ENCODE data around the gene LIN9. TPM values are rescaled to one million over a fixed set of nuclear protein-coding genes. Genes with fewer than 3 reads are reported as not detected.

Gene LIN9
- total RNA-seq, 6 donors from 2014 or later = 1.00 to 6.2 (median 3.7) TPM

DNA sequence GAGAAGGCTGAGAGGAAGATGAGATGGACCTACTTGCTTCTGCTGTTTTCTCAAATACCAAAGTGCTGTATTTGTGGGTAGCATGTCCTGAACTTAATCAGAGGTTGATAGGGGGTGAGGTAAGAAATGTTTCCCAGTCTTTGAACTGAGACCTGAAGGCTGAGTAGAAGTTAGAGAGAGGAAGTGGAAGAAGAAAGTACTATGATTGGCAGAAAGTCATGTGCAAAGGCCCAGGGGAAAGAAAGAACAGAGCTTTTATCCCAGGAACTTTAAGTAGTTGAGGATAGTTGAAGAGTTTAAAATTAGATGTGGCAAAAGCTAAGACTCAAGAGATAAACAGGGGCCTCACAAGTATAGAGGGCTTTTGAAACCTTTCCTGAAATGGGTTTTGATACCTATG lies 15.5 kb upstream of the LIN9 start:
- Histone ChIP-seq H3K27me3 (no peaks in the 10 kb centered on the region), H3K27ac (no peak overlapping the region), H3K4me3 (no peak overlapping the region), H3K9me3 (no peaks in the 10 kb centered on the region), H3K4me1 (no peaks in the 10 kb centered on the region), H3K36me3 (no peaks in the 10 kb centered on the region)
- TF ChIP-seq POLR2A (IDR thresholded peaks at IDR 0.05) = no peak
- TF ChIP-seq EP300 (IDR thresholded peaks at IDR 0.05) = no peak
- TF ChIP-seq, protein P1, sequence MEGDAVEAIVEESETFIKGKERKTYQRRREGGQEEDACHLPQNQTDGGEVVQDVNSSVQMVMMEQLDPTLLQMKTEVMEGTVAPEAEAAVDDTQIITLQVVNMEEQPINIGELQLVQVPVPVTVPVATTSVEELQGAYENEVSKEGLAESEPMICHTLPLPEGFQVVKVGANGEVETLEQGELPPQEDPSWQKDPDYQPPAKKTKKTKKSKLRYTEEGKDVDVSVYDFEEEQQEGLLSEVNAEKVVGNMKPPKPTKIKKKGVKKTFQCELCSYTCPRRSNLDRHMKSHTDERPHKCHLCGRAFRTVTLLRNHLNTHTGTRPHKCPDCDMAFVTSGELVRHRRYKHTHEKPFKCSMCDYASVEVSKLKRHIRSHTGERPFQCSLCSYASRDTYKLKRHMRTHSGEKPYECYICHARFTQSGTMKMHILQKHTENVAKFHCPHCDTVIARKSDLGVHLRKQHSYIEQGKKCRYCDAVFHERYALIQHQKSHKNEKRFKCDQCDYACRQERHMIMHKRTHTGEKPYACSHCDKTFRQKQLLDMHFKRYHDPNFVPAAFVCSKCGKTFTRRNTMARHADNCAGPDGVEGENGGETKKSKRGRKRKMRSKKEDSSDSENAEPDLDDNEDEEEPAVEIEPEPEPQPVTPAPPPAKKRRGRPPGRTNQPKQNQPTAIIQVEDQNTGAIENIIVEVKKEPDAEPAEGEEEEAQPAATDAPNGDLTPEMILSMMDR (IDR thresholded peaks at IDR 0.05) = no peak
- TF ChIP-seq POLR2AphosphoS5 (IDR thresholded peaks at IDR 0.05) = no peak
- ATAC-seq (ENCODE audit: low FRiP score in 2 of 2) (no peak), DNase-seq (no peak)

DNA sequence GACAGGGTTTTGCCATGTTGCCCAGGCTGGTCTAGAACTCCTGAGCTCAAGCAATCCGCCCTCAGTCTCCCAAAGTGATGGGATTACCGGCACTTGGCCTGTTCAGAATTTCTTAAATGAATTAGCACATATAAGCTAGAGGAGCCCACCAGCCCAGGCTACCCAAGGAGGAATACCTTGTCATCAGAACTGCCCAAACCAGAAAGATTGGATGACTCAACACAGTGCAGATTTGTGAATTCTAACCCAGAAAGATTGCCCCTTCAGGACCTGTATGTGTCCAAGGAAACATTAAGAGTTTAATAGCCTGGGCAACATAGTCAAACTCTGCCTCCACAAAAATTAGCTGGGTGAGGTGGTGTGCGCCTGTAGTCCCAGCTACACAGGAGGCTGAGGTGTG lies 14.0 kb upstream of the LIN9 start:
- Histone ChIP-seq H3K9me3 (no peaks in the 10 kb centered on the region), H3K27ac (no peak overlapping the region), H3K4me3 (no peak overlapping the region), H3K27me3 (no peaks in the 10 kb centered on the region), H3K36me3 (no peaks in the 10 kb centered on the region), H3K4me1 (no peaks in the 10 kb centered on the region)
- whole genome bisulfite sequencing, 2 donors = 94 to 97% methylated on average over 3 of the region's 3 CpGs
- ATAC-seq (ENCODE audit: low FRiP score in 2 of 2) = no peak
- no peak for DNase-seq
- TF ChIP-seq, protein P1 (IDR thresholded peaks at IDR 0.05) = no peak
- TF ChIP-seq POLR2AphosphoS5 (IDR thresholded peaks at IDR 0.05) = no peak
- TF ChIP-seq EP300 (IDR thresholded peaks at IDR 0.05) = no peak
- TF ChIP-seq POLR2A (IDR thresholded peaks at IDR 0.05) = no peak

- H3K27ac ChIP-seq = no peak overlapping the region
- DNase-seq (no peak), ATAC-seq (ENCODE audit: low FRiP score in 2 of 2) (no peak)
- no peaks in the 10 kb centered on the region for H3K36me3 ChIP-seq
- H3K4me1 ChIP-seq = no peaks in the 10 kb centered on the region
- no peaks in the 10 kb centered on the region for H3K9me3 ChIP-seq
- 96 to 97% methylated on average over 10 of the region's 10 CpGs for WGBS, 2 donors
- TF ChIP-seq, protein P1 (IDR thresholded peaks at IDR 0.05) = no peak
- no peak for TF ChIP-seq POLR2AphosphoS5 (IDR thresholded peaks at IDR 0.05)
- TF ChIP-seq POLR2A (IDR thresholded peaks at IDR 0.05) = no peak
- no peak for TF ChIP-seq EP300 (IDR thresholded peaks at IDR 0.05)
- H3K27me3 ChIP-seq = no peaks in the 10 kb centered on the region
- H3K4me3 ChIP-seq = no peak overlapping the region
Measured at GRCh38 chr1:226320930-226321329, 12.0 kb upstream of the LIN9 start.

DNA sequence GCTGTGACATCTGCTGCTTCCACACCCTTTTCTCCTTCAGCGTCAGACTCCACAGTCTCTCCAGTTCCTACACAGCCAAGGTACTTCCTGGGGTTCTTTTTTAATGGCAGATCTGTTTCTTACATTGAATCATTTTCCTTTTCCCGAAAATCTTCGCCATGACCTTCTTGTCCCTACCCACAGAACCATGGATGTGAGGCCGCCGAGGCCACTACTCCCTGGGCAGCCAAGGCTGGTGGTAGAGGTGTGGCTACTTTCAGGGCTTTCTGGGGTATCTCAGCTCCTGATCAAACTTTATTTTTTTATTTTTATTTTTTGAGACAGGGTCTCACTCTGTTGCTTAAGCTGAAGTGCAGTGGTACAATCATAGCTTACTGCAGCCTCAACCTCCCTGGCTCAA lies 9.5 kb upstream of the LIN9 start:
- WGBS, 2 donors = 92 to 96% methylated on average over 5 of the region's 5 CpGs

GRCh38 chr1:226314055-226314454 lies 5.1 kb upstream of the LIN9 start:
- Histone ChIP-seq H3K27me3 (no peaks in the 10 kb centered on the region), H3K4me3 (no peak overlapping the region), H3K27ac (no peak overlapping the region), H3K9me3 (no peaks in the 10 kb centered on the region), H3K36me3 (no peaks in the 10 kb centered on the region), H3K4me1 (peaks cover 0 to 10% (median 8%) of the 10 kb centered on the region in 4 donors)
- ATAC-seq (ENCODE audit: low FRiP score in 2 of 2) (no peak), DNase-seq (no peak)
- TF ChIP-seq EP300 (IDR thresholded peaks at IDR 0.05) (no peak), POLR2AphosphoS5 (IDR thresholded peaks at IDR 0.05) (no peak)
- TF ChIP-seq, protein P1 (IDR thresholded peaks at IDR 0.05) = no peak

More for the DNA sequence above, 9.5 kb upstream of the LIN9 start:
- no peak for TF ChIP-seq EP300 (IDR thresholded peaks at IDR 0.05)
- no peaks in the 10 kb centered on the region for H3K9me3 ChIP-seq
- ATAC-seq (ENCODE audit: low FRiP score in 2 of 2) = no peak
- H3K27ac ChIP-seq = no peak overlapping the region
- no peaks in the 10 kb centered on the region for H3K27me3 ChIP-seq
- no peak overlapping the region for H3K4me3 ChIP-seq
- H3K4me1 ChIP-seq = no peaks in the 10 kb centered on the region
- DNase-seq = no peak
- no peaks in the 10 kb centered on the region for H3K36me3 ChIP-seq

Data from upper lobe of left lung (tissue), 6 donors.